Duodenal mucosa (tissue), 2 donors: ENCODE measurements around the gene KDM2A.

Experiments used
- H3K27ac ChIP-seq: one replicate; pipeline ENCODE4 v1.7.0; 2013; ENCODE audit warnings: low read depth, low read length
- H3K27me3 ChIP-seq, 2 donors: one replicate each; pipeline ENCODE4 v1.7.0; 2013; ENCODE audit warnings: low read length in 2 of 2, control low read depth in 1 of 2; ENCODE audit not compliant: insufficient read depth in 2 of 2, control insufficient read depth in 1 of 2
- H3K36me3 ChIP-seq, 2 donors: one replicate each; pipeline ENCODE4 v1.7.0; 2013; ENCODE audit warnings: low read length in 2 of 2, control low read depth in 1 of 2; ENCODE audit not compliant: insufficient read depth in 2 of 2, control insufficient read depth in 1 of 2
- H3K4me1 ChIP-seq, 2 donors: one replicate each; pipeline ENCODE4 v1.7.0; 2013; ENCODE audit warnings: low read length in 2 of 2, control low read depth in 1 of 2; ENCODE audit not compliant: insufficient read depth in 2 of 2, control insufficient read depth in 1 of 2
- H3K4me3 ChIP-seq, 2 donors: one replicate each; pipeline ENCODE4 v1.7.0; 2013; ENCODE audit warnings: low read length in 2 of 2, low read depth in 1 of 2
- H3K9ac ChIP-seq, 2 donors: one replicate each; pipeline ENCODE4 v1.7.0; 2013; ENCODE audit warnings: low read length in 2 of 2, low read depth in 1 of 2
- H3K9me3 ChIP-seq, 2 donors: one replicate each; pipeline ENCODE4 v1.7.0; 2013; ENCODE audit warnings: low read length in 2 of 2, control low read depth in 1 of 2; ENCODE audit not compliant: control insufficient read depth in 1 of 2

KDM2A gene

DNA sequence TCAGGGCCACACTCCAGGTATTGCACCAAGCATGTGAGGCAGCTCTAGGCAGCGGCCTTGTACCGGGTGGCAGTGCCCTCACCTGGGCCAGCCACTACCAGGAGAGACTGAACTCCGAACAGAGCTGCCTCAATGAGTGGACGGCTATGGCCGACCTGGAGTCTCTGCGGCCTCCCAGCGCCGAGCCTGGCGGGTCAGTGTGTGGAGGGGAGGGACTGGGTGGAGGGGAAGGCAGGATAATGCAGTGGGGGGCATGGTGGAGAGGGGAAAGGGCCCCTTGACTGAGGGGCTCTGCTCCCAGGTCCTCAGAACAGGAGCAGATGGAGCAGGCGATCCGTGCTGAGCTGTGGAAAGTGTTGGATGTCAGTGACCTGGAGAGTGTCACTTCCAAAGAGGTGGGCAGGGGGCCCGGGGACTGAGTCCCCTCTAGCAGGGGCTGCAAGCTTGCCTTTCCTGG is 188.5 kb downstream of the KDM2A start:
- no peak overlapping the region for H3K9ac ChIP-seq
- no peak overlapping the region for H3K27ac ChIP-seq
- H3K36me3 ChIP-seq, result peaks cover 17 to 52% of the 10 kb centered on the region in 2 donors
- peaks cover 16 to 20% of the 10 kb centered on the region in 2 donors for H3K4me1 ChIP-seq
- no peaks in the 10 kb centered on the region for H3K9me3 ChIP-seq
- no peak overlapping the region for H3K4me3 ChIP-seq
- no peaks in the 10 kb centered on the region for H3K27me3 ChIP-seq
